BE2C (cell line): ENCODE data around the gene MSL3. TPM values are rescaled to one million over a fixed set of nuclear protein-coding genes. Genes with fewer than 3 reads are reported as not detected.

Experiments
- DNase-seq: peaks from one replicate; pipeline ENCODE4 v3.0.0-alpha.2; 2020
- H3K27me3 ChIP-seq: fragments of 250-450 bp; sonication (Bioruptor Pico); 2 replicates; pipeline ENCODE4 v1.5.1; 2020; ENCODE audit warnings: mild to moderate bottlenecking
- H3K36me3 ChIP-seq: fragments of 250-450 bp; sonication (Bioruptor Pico); 2 replicates; pipeline ENCODE4 v1.5.1; 2020; ENCODE audit warnings: mild to moderate bottlenecking
- H3K4me1 ChIP-seq: fragments of 250-450 bp; sonication (Bioruptor Pico); 2 replicates; pipeline ENCODE4 v1.5.1; 2020
- H3K4me3 ChIP-seq: 2 replicates; pipeline ENCODE4 v1.5.1; 2011; ENCODE audit warnings: low read depth, low read length
- H3K9me3 ChIP-seq: fragments of 250-450 bp; sonication (Bioruptor Pico); 2 replicates; pipeline ENCODE4 v1.5.1; 2020
- CTCF ChIP-seq: IDR thresholded peaks from 2 replicates; pipeline ENCODE4 v1.5.1; 2012; ENCODE audit warnings: mild to moderate bottlenecking, low read depth, low read length
- polyA plus RNA-seq: library from polyadenylated mRNA; unstranded; fragments of >200 nt; gene quantifications from one replicate; pipeline ENCODE4 v1.2.1, GENCODE V29; 2012; ENCODE audit warnings: low read depth, missing spikeins; ENCODE audit not compliant: insufficient read length, insufficient read depth

MSL3 gene
- polyA plus RNA-seq = 17.6 TPM

- Histone ChIP-seq H3K4me3 (peak within 1 kb of the TSS; percentile 89), H3K4me1 (no peaks in the 10 kb centered on the region), H3K27me3 (no peaks in the 10 kb centered on the region), H3K9me3 (no peaks in the 10 kb centered on the region), H3K36me3 (peaks cover 6% of the 10 kb centered on the region; the same call in 1 of the 2 replicates)
- peak; percentile 65 for DNase-seq
- no peak for TF ChIP-seq CTCF
Observed at GRCh38 chrX:11757719-11758399, at the start of gene MSL3. Gene MSL3, plus strand, starts transcription at chrX:11758237. Its CDS starts 27 bp downstream, at chrX:11758264.

GRCh38 chrX:11722304-11722703 lies 35.7 kb upstream of the MSL3 start:
- Histone ChIP-seq H3K9me3 (no peaks in the 10 kb centered on the region), H3K4me3 (no peak overlapping the region), H3K36me3 (no peaks in the 10 kb centered on the region), H3K27me3 (no peaks in the 10 kb centered on the region), H3K4me1 (no peaks in the 10 kb centered on the region)
- TF ChIP-seq CTCF = no peak
- DNase-seq = no peak

- Histone ChIP-seq H3K4me1 (no peaks in the 10 kb centered on the region), H3K9me3 (no peaks in the 10 kb centered on the region), H3K4me3 (no peak overlapping the region), H3K27me3 (no peaks in the 10 kb centered on the region), H3K36me3 (no peaks in the 10 kb centered on the region)
- no peak for DNase-seq
- TF ChIP-seq CTCF = peak; percentile 69
Observed at GRCh38 chrX:11724122-11725017, 33.7 kb upstream of the MSL3 start.

- Histone ChIP-seq H3K4me3 (no peak overlapping the region), H3K4me1 (no peaks in the 10 kb centered on the region), H3K27me3 (no peaks in the 10 kb centered on the region), H3K9me3 (no peaks in the 10 kb centered on the region), H3K36me3 (no peaks in the 10 kb centered on the region)
- no peak for TF ChIP-seq CTCF
- DNase-seq = no peak
Observed at GRCh38 chrX:11725631-11726442, 32.2 kb upstream of the MSL3 start.

- no peak for DNase-seq
- Histone ChIP-seq H3K4me3 (no peak overlapping the region), H3K27me3 (no peaks in the 10 kb centered on the region), H3K4me1 (no peaks in the 10 kb centered on the region), H3K36me3 (no peaks in the 10 kb centered on the region), H3K9me3 (no peaks in the 10 kb centered on the region)
- no peak for TF ChIP-seq CTCF
Observed at GRCh38 chrX:11728556-11728955, 29.5 kb upstream of the MSL3 start.
